Neuronal stem cell (in vitro differentiated cells): Measurements from ENCODE around the gene KIAA1328.

Experiments used
- DNase-seq: peaks from one replicate; pipeline ENCODE4 v3.0.0-alpha.2; 2013; ENCODE audit warnings: low spot score
- H2AFZ ChIP-seq: one replicate; pipeline ENCODE4 v1.6.1; 2013; ENCODE audit warnings: mild to moderate bottlenecking, low read length, inconsistent platforms
- H2AK5ac ChIP-seq: 2 replicates; pipeline ENCODE4 v1.6.1; 2013; ENCODE audit warnings: low read depth, mild to moderate bottlenecking, inconsistent platforms, low read length, moderate library complexity, mixed read lengths
- H2BK120ac ChIP-seq: 2 replicates; pipeline ENCODE4 v1.6.1; 2013; ENCODE audit warnings: low read depth, mild to moderate bottlenecking, inconsistent platforms, low read length, moderate library complexity, mixed read lengths
- H2BK12ac ChIP-seq: one replicate; pipeline ENCODE4 v1.6.1; 2013; ENCODE audit warnings: low read length, inconsistent platforms
- H2BK15ac ChIP-seq: 2 replicates; pipeline ENCODE4 v1.6.1; 2013; ENCODE audit warnings: mild to moderate bottlenecking, low read length, inconsistent platforms, mixed read lengths
- H2BK5ac ChIP-seq: one replicate; pipeline ENCODE4 v1.6.1; 2013; ENCODE audit warnings: inconsistent platforms, mild to moderate bottlenecking, low read length, moderate library complexity
- H3K14ac ChIP-seq: one replicate; pipeline ENCODE4 v1.6.1; 2013; ENCODE audit warnings: low read length, inconsistent platforms
- H3K18ac ChIP-seq: 2 replicates; pipeline ENCODE4 v1.6.1; 2013; ENCODE audit warnings: low read length, inconsistent platforms
- H3K23ac ChIP-seq: 2 replicates; pipeline ENCODE4 v1.6.1; 2013; ENCODE audit warnings: low read depth, mild to moderate bottlenecking, mixed read lengths, low read length, inconsistent platforms; ENCODE audit not compliant: poor library complexity
- H3K27ac ChIP-seq: replicated peaks from 3 replicates; pipeline ENCODE4 v1.5.1; 2013; ENCODE audit warnings: low read length, inconsistent platforms
- H3K27me3 ChIP-seq, 3 experiments: 2 replicates each; pipeline ENCODE4 v1.6.1; 2013; ENCODE audit warnings: low read length in 3 of 3, mild to moderate bottlenecking in 2 of 3, inconsistent platforms in 1 of 3, low read depth in 1 of 3, mixed read lengths in 1 of 3, moderate library complexity in 1 of 3; ENCODE audit not compliant: control insufficient read depth in 3 of 3, insufficient read depth in 3 of 3
- H3K36me3 ChIP-seq, 2 donors: replicated peaks in 1 of 2; 2 replicates each; pipeline ENCODE4 v1.6.1; 2013; ENCODE audit warnings: low read length in 2 of 2; ENCODE audit not compliant: control insufficient read depth in 2 of 2, insufficient read depth in 2 of 2
- H3K4ac ChIP-seq: 2 replicates; pipeline ENCODE4 v1.6.1; 2013; ENCODE audit warnings: inconsistent platforms, mild to moderate bottlenecking, low read length, moderate library complexity
- H3K4me1 ChIP-seq, 2 donors: 1 replicate in 1 of 2; 2 replicates in 1 of 2; pipeline ENCODE4 v1.6.1; 2013; ENCODE audit warnings: low read length in 2 of 2, low read depth in 1 of 2; ENCODE audit not compliant: control insufficient read depth in 2 of 2, insufficient read depth in 1 of 2
- H3K4me2 ChIP-seq: one replicate; pipeline ENCODE4 v1.6.1; 2013; ENCODE audit warnings: mild to moderate bottlenecking, low read length, inconsistent platforms; ENCODE audit not compliant: insufficient read depth, poor library complexity, severe bottlenecking
- H3K4me3 ChIP-seq, 2 donors: 2 replicates each; pipeline ENCODE4 v1.5.1; 2013; ENCODE audit warnings: low read length in 2 of 2, mild to moderate bottlenecking in 2 of 2, inconsistent platforms in 1 of 2, moderate library complexity in 1 of 2
- H3K79me1 ChIP-seq: one replicate; pipeline ENCODE4 v1.6.1; 2013; ENCODE audit warnings: low read depth, mild to moderate bottlenecking, inconsistent platforms, low read length, moderate library complexity
- H3K9ac ChIP-seq: one replicate; pipeline ENCODE4 v1.6.1; 2013; ENCODE audit warnings: mild to moderate bottlenecking, low read depth, low read length, inconsistent platforms; ENCODE audit not compliant: poor library complexity
- H3K9me3 ChIP-seq, 2 donors: replicated peaks in 1 of 2; 2 replicates each; pipeline versions ENCODE3 to v1.6.1; 2013; ENCODE audit warnings: low read length in 2 of 2, mild to moderate bottlenecking in 2 of 2, inconsistent platforms in 1 of 2, low read depth in 1 of 2, mixed read lengths in 1 of 2, moderate library complexity in 1 of 2; ENCODE audit not compliant: control insufficient read depth in 2 of 2, insufficient read depth in 1 of 2
- H4K8ac ChIP-seq: one replicate; pipeline ENCODE4 v1.6.1; 2013; ENCODE audit warnings: low read depth, mild to moderate bottlenecking, inconsistent platforms, low read length, moderate library complexity
- H4K91ac ChIP-seq: one replicate; pipeline ENCODE4 v1.6.1; 2013; ENCODE audit warnings: low read length, low read depth, mild to moderate bottlenecking, inconsistent platforms; ENCODE audit not compliant: poor library complexity
- WGBS, 2 donors: extraction: QIAGEN DNeasy Blood & Tissue Kit; methylation state at CpG; one replicate each; pipeline ENCODE4 v1.1.7; 2013; ENCODE audit warnings: missing lambda C conversion rate in 2 of 2, mixed read lengths in 1 of 2; ENCODE audit not compliant: insufficient read length in 2 of 2, insufficient replicate concordance in 1 of 2; ENCODE audit errors: extremely low coverage in 2 of 2; 5-methylcytosine and 5-hydroxymethylcytosine counted together

The KIAA1328 gene

DNA sequence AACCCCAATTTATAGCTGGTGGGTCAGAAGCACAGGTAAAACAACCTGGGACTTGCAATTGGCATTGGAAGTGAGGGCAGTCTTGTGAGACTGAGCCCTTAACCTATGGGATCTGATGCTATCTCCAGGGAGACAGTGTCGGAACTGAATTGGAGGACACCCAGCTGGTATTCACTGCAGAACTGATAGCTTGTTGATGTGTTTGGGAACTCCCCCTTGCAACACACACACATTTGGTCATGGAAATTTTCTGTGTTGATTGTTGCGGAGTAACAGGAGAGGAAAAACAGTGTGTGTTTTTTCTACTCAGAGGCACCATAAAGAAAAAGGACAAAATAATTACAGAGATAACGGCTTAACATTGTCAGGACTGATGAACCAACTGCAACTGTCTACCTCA lies 16.2 kb upstream of the KIAA1328 start:
- Histone ChIP-seq H3K9me3 (no peaks in the 10 kb centered on the region), H3K27ac (no peak overlapping the region), H2AK5ac (no peak overlapping the region), H3K4ac (no peak overlapping the region), H3K18ac (no peak overlapping the region), H3K9ac (no peak overlapping the region), H3K27me3 (no peaks in the 10 kb centered on the region), H4K91ac (no peak overlapping the region), H2BK15ac (no peak overlapping the region), H4K8ac (no peak overlapping the region), H3K79me1 (peaks cover 1% of the 10 kb centered on the region), H3K4me3 (no peak overlapping the region), H3K23ac (no peak overlapping the region), H2BK5ac (no peak overlapping the region), H2BK120ac (no peak overlapping the region), H2AFZ (no peak overlapping the region), H3K14ac (no peak overlapping the region), H3K4me1 (peaks cover 0 to 3% of the 10 kb centered on the region in 2 donors), H2BK12ac (no peak overlapping the region), H3K36me3 (peaks cover 17 to 89% of the 10 kb centered on the region in 2 donors), H3K4me2 (no peak overlapping the region)
- no peak for DNase-seq
- no CpG with 5 or more reads among the region's 3 CpGs for WGBS, 2 donors

- no peak overlapping the region for H3K23ac ChIP-seq
- peaks cover 1% of the 10 kb centered on the region for H3K79me1 ChIP-seq
- H3K4me2 ChIP-seq: no peak overlapping the region
- no peak overlapping the region for H4K91ac ChIP-seq
- H2AK5ac ChIP-seq: no peak overlapping the region
- no peaks in the 10 kb centered on the region for H3K27me3 ChIP-seq
- H3K36me3 ChIP-seq: peaks cover 17 to 89% of the 10 kb centered on the region in 2 donors
- no peak overlapping the region for H3K27ac ChIP-seq
- no peak overlapping the region for H4K8ac ChIP-seq
- H2BK15ac ChIP-seq: no peak overlapping the region
- no peak overlapping the region for H2AFZ ChIP-seq
- no peaks in the 10 kb centered on the region for H3K9me3 ChIP-seq
- no peak overlapping the region for H2BK120ac ChIP-seq
- WGBS, 2 donors: no CpG with 5 or more reads among the region's 4 CpGs
- no peak overlapping the region for H3K14ac ChIP-seq
- H3K4me3 ChIP-seq: no peak overlapping the region
- no peak overlapping the region for H2BK5ac ChIP-seq
- H3K4me1 ChIP-seq: peaks cover 0 to 3% of the 10 kb centered on the region in 2 donors
- no peak overlapping the region for H3K4ac ChIP-seq
- DNase-seq: no peak
- no peak overlapping the region for H3K18ac ChIP-seq
- no peak overlapping the region for H3K9ac ChIP-seq
- H2BK12ac ChIP-seq: no peak overlapping the region
These were observed 15.7 kb upstream of the KIAA1328 start for GRCh38 chr18:36813101-36813775.

DNA sequence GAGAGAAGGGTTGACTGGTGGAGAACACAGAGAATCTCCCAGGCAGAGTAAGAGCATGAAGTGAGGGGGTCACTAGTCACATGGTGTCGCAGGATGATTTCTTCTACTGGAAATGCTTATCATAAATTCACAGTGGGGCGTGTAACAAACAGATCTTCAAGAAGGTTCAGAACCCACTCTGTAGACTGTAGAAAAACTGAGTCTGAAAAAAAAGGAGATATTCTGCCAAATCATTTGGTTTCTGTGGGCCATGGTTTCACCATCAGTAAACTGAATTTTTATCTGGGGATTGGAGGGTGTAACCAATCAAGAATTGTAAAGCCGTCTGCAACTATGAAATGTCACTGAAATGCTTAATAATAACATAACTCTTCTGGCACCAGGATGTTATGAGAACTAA lies 15.1 kb upstream of the KIAA1328 start:
- no peak overlapping the region for H2AK5ac ChIP-seq
- H3K4me1 ChIP-seq: peaks cover 0 to 3% of the 10 kb centered on the region in 2 donors
- no peak overlapping the region for H2BK5ac ChIP-seq
- H3K9me3 ChIP-seq: no peaks in the 10 kb centered on the region
- no peaks in the 10 kb centered on the region for H3K27me3 ChIP-seq
- DNase-seq: no peak
- H3K79me1 ChIP-seq: peaks cover 1% of the 10 kb centered on the region
- H3K4ac ChIP-seq: no peak overlapping the region
- no peak overlapping the region for H3K18ac ChIP-seq
- H3K23ac ChIP-seq: no peak overlapping the region
- H3K14ac ChIP-seq: no peak overlapping the region
- H4K8ac ChIP-seq: no peak overlapping the region
- H3K9ac ChIP-seq: no peak overlapping the region
- no peak overlapping the region for H3K4me2 ChIP-seq
- no peak overlapping the region for H2BK120ac ChIP-seq
- peaks cover 17 to 91% of the 10 kb centered on the region in 2 donors for H3K36me3 ChIP-seq
- H2AFZ ChIP-seq: no peak overlapping the region
- no peak overlapping the region for H3K4me3 ChIP-seq
- H4K91ac ChIP-seq: no peak overlapping the region
- H2BK15ac ChIP-seq: no peak overlapping the region
- H3K27ac ChIP-seq: no peak overlapping the region
- H2BK12ac ChIP-seq: no peak overlapping the region
- no CpG with 5 or more reads among the region's 3 CpGs for WGBS, 2 donors

DNA sequence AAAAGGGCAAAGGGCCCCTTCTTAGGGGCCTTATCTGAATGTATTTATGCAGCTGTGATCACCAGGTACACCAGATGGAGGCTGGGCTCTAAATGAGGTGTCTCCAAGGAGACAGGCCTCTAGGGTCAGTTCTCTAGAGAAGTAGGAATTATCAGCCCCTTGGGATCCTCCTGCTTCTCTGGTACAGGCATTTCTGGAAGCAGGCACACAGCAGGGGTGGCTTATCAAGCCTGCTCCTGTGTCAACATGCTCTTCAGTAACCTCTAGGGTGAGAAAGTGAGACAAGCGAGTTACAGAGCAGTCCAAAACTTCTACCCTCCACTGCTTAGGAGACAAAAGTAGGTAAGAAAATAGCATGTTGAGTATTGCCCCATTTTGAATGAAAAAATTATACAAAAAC lies 13.9 kb upstream of the KIAA1328 start:
- Histone ChIP-seq H3K27ac (no peak overlapping the region), H3K36me3 (peaks cover 18 to 98% of the 10 kb centered on the region in 2 donors)

More for the DNA sequence above, 13.9 kb upstream of the KIAA1328 start:
- Histone ChIP-seq H3K4ac (no peak overlapping the region), H2BK5ac (no peak overlapping the region), H2BK12ac (no peak overlapping the region), H2AK5ac (no peak overlapping the region), H4K8ac (no peak overlapping the region), H3K79me1 (peaks cover 1% of the 10 kb centered on the region), H3K23ac (no peak overlapping the region), H3K9me3 (no peaks in the 10 kb centered on the region), H3K4me3 (no peak overlapping the region), H4K91ac (no peak overlapping the region), H3K27me3 (no peaks in the 10 kb centered on the region), H2AFZ (no peak overlapping the region), H3K9ac (no peak overlapping the region), H2BK120ac (no peak overlapping the region), H3K4me1 (peaks cover 0 to 3% of the 10 kb centered on the region in 2 donors), H3K14ac (no peak overlapping the region), H3K18ac (no peak overlapping the region), H3K4me2 (no peak overlapping the region), H2BK15ac (no peak overlapping the region)
- no CpG with 5 or more reads among the region's 1 CpG for whole genome bisulfite sequencing, 2 donors
- no peak for DNase-seq
